GM18526 (cell line): ENCODE data around the gene BPIFB2.

Experiments
- POLR2A ChIP-seq: IDR thresholded peaks from 3 replicates; pipeline ENCODE4 v1.6.1; 2011; ENCODE audit not compliant: insufficient read length; ENCODE audit errors: extremely low read depth

Gene BPIFB2

DNA sequence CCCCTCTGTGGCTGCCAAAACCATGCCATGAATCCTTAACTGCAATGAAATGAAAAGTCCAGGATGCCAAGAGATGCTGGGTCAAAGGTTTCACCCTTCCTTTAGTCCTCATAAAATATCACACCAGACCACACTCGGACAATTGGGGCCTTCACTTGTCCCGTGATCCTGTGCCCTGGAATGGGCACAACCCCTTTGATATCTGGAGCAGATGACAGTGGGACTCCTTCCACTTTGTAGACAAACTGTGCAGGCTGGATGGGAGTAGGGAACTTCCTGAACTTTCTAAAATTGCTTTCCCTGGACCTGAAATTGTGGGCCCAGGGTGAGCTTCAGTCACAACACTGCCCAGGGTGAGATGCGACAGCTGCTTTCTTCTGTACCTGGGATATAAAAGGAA lies 14.4 kb downstream of the BPIFB2 start:
- TF ChIP-seq POLR2A = no peak

DNA sequence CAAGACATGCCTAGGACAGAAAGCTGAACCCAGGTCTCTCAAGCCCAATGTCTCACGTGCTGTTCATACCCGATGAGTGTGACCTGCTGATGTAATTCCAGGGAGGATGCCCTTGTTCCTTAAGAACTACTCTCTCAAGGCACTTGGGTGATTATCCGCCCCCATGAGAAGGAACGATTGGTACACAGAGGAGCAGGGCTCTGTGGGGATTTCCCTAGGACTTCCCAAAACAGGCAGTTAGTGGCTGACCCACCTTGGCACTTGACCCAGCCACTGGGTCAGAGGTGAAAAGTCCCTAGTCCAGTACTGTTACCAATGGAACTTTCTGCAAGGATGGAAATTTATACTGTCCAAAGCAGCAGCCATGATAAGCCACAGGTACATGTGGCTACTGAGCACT lies 14.8 kb downstream of the BPIFB2 start:
- TF ChIP-seq POLR2A = no peak

DNA sequence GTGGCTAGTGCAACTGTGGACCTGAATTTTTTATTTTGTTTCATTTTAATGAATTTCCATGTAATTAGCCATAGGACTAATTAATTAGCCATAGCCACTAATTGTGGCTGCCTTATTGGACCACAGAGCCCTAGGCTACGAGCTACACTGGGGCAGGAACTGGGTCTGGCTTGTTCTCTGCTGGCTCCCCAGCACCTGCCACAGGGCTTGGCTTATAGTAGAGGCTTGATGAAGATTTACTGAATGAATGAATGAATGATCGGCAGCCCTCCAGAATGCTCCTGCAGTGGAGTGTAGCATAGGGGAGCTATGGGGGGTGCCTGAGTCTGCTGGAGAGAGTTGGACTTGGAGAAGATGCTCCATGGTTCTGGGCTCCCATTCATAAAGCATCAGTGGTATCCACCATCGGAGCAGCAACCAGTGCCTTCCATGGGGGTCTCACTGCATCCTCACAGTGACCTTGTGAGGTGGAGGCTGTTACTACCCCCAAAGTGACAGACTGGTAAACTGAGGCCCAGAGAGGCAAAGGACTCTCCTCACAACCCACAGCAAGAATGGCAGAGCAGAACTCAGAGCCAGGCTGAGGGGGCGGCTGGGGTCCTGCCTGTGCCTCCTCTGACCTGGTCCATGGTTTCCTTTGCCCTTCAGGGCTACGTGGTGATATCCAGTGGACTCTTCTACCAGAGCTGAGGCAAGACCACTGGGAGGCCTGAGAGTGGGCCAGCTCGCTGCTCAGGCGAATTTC lies 15.4 kb downstream of the BPIFB2 start:
- no peak for TF ChIP-seq POLR2A

DNA sequence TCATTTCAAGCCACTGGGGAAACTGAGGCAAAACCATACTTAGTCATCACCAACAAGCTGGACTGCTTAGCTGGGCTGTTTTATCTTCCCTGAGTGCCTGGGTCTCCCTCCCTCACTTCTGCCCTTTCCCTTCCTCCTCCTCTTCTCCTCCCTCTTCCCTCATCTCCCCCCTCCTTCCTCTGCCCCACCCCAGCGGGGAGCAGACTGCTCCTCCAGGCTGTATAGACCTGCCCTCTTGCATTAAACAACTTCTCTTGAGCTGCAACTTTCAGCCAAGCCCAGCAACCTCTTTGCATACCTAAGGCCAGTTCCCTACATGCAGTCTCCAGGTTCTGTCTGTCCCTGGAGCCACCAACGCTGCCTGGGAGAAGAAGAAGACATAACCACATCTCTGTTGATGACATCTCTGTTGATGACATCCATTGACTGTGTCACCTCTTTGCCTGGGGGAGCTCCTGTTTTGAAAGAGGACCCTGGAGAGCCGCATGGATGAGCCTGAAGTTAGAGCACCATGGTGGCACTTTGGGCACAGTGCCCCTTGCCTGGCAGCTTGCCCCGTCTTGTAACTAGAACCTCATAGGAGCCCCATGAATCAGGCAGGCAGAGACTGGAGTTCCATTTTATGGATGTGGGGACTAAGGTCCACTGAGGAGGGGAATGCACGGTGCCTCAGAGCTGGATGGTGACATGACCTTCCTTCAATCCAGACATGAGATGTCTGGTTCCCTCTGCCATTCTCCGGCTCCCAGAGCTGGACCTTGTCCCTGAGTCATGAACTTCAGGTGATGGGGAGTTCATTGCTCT lies 16.1 kb downstream of the BPIFB2 start:
- no peak for TF ChIP-seq POLR2A

DNA sequence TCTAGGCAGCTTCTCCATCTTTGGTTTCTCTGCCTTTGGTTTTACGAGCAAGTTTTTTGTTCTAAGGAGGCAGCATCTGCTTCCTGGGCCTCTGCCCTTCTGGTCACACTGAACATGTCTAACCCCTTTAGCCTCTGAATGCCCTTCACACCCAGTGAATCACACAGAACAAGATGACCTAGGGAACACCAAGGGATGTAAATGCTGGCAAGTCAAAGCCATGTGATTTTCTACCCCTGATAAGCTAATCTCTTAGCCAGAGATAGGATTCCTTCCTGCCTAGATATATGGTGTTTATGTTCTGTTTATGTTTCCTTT lies 16.7 kb downstream of the BPIFB2 start:
- TF ChIP-seq POLR2A = no peak

DNA sequence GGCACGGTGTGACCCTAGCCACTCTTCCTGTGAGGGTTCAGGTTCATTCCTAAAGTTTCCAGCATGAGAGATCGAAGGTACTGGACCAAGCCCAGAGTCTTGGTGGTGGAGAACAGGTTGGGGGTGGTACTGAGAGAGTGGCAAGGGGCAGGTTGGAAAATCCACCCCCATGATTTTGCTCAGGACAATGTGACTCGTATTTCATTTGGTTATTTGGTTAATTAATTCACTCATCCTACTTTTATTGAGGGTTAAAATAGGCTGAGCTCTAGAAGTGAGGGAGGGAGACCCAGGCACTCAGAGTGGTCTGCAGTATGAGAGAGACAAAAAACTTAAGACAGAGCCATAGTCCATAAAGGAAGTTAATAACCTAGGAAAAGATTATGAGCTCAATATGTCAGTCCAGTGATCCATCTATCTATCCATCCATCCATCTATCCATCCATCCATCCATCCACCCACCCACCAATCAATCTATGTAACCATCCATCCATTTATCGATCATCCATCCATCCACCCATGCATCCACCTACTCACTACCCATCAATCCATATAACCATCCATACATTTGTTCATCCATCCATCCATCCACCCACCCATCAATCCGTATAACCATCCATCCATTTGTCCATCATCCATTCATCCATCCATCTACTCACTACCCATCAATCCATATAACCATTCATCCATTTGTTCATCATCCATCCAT lies 17.3 kb downstream of the BPIFB2 start:
- TF ChIP-seq POLR2A = no peak

DNA sequence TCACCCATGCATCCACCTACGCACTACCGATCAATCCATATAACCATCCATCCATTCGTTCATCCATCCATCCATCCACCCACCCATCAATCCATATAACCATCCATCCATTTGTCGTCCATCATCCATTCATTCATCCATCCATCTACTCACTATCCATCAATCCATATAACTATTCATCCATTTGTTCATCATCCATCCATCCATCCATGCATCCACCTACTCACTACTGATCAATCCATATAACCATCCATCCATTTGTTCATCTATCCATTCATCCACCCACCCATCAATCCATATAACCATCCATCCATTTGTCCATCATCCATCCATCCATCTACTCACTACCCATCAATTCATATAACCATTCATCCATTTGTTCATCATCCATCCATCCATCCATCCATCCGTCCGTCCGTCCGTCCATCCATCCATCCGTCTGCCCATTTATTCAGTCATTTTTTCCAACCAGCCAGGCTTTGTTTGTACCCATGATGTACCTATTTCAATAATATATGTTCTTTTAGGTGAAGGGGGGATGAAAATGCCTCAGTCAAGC lies 17.9 kb downstream of the BPIFB2 start:
- TF ChIP-seq POLR2A = no peak

DNA sequence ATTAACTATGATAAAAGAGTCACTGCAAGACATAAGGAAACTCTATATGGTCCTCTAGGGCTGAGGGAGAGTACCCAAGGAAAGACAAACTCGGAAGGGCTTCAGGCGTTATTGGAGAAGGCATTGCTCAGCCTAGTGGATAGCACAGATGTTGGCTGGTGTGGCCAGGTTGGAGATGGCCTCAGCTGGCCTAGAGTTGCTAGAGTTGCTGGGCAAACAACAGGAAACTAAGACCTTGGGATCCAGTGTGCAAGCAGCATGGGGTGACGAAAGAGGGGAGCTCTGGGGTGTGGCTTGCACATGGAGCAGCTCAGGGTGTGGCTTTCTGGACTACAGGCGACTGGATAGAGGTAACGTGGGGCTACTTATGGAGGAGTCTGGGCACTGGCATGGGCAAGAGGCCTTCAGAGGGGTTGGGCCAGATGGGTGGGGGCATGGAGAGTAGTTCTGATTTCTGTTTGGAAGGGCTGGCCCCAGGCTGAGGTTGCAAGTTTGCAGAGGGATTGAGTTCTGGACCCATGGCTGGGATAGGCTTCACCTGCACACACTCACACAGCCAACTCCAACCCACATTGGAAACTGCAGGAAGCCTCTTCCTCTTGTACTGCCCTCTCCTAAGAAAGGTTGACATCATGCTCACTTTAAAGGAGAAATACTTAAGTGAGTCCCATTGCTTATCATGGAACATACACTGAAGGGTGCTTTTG lies 18.7 kb downstream of the BPIFB2 start:
- TF ChIP-seq POLR2A = no peak

DNA sequence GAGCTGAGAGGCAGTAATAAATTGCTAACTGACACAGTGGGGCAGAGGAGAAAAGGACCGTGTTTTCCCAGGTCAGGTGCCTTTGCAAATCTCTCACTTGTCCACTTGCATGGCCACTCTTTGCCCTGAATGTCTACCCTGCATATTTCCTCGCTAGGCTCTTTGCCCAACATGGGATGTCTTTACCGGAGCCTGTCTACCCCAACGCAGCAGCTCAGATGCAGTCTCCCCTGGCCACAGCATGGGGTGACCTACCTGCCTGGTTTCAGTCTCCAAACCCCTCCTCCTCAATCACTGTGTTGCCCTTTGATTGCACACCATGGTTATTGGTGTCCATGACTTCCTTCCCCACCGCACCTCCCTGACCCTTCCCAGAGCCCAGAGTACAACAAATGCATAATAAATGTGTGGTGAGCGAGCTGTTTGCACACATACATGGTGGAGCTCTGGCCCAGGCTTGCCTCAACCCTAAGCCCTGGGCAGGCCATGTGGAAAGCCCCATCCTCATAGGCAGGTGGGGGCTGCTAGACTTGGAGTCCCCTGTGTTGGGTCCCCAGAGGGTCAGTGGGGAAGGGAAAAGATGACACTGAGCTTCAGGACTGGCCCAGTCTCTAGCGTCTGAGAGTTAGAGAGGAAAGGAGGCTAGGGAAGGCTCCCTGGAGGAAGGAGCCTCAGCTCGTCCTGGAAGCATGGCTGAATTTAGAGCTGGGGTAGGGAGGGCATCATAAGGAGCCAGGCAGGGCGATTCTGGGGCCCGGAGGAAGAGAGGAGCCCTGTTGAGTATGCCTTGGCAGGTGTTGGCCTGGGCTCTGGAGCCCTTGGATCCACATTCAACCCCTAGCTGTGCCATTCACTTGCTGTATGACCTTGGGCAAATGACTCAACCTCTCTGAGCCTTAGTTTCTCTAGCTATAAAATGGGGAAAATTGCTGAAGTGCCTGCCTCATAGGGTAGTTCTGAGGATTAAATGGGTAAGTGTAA lies 19.6 kb downstream of the BPIFB2 start:
- TF ChIP-seq POLR2A = no peak

DNA sequence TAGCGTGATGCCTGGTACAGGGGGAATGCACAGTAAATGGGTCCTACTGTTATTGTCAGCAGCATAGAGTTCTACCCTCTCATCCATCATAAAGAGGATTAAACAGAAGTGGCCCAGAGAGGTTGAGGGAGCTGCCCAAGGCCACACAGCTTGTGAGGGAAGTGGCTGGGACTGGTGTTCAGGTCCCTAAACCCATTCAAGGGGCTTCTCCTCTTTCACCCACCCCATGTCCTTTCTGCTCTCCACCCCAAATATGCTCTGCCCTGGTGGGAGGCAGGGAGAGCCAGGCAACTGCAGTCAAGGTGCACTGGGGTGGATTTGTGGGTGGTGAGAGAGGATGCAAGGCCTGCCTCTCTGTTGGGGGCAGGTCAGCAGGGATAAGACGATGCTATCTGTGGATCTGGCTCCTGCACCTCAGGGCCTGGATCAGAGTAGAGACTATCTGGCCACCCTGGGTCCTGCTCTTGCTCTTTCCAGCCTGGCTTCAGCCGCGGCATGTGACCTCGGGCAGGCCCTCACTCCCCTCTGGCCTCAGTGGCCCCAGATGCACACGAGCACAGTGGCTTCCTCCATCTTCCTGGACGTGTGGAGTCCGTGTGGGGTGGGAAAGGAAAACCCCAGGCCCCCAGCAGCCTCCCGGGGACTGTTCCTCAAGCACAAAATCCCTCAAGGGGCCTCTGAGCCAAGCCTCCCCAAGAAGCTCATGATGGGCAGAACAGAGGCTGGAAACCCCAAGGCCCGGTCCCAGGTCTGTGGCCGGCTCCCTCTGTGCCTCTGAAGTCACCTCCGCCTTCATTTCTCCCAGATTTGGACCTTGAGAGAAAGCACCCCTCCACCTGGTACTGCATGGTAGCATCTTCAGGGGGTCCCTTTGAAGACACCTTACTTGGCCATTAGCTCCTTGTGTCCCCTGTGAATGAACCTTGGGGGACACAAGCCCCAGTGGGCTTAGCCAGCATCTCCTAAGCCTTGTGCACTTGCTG lies 20.6 kb downstream of the BPIFB2 start:
- no peak for TF ChIP-seq POLR2A

DNA sequence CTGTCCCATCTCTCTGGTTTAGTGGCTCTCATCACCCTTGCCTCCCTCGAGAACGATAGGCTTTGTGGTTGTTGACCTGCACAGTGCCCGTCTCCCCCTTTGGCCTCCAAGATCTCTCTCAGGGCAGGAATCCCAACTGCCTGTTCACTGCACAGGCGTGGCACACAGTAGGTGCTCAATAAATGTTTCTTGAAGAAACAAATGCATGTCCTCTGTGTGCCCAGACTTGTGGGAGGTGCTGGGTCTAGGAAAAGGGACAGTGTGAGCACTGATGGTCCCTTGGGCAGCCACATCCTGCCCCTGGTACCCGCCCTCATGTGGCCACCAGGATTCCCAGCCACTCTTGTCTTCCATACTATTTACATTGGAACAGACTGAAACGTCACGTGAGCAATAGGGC lies 21.4 kb downstream of the BPIFB2 start:
- TF ChIP-seq POLR2A = no peak

DNA sequence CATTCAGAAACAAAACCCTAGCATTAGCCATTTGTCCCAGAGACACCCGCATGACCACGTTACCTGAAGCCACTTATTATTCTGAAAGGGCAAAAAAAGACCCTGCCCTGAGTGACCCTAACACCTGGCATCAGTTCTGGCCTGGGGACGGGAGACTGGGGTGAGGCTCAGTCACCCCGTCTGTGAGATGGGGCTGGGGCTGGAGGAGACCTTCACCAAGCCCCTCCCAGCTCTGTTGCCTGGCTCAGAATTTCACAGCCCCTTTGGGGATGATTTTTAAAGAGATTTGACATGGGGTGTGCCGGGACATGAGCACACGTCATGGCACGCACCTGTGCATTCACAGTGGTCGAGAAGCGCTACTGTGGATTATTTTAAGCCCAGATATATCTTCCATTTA lies 22.6 kb downstream of the BPIFB2 start:
- no peak for TF ChIP-seq POLR2A

DNA sequence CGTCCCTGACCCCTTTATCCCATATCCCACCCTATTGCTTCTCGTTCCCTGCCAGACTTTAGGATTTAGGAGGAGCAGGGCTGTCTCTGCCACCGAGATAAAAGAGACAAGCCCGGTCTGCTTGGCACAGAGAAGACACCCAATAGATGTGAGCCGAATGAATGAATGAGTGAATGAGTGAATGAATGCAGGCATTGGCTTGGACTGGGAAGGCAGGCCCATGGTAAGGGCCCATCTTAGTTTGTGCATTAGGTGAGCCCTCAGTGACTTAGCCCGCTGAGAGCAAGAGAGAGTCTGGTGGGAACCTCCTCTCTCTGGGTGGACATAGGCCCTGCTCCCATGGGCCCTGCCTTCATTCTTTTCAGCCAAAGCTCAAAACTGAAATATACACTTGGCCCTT lies 23.1 kb downstream of the BPIFB2 start:
- no peak for TF ChIP-seq POLR2A
